HepG2 (cell line): Measurements from ENCODE around the gene DIPK1B. TPM values are rescaled to one million over a fixed set of nuclear protein-coding genes. Genes with fewer than 3 reads are reported as not detected.

Source experiments
- ADNP ChIP-seq: sonication (generic); formaldehyde crosslinking; IDR thresholded peaks from 2 replicates; pipeline ENCODE4 v1.4.0; 2020; ENCODE audit warnings: missing genetic modification reagents
- DZIP1 ChIP-seq: sonication (generic); formaldehyde crosslinking; IDR thresholded peaks from 2 replicates; pipeline ENCODE4 v1.5.0; 2020; ENCODE audit warnings: mild to moderate bottlenecking, missing genetic modification reagents
- E2F2 ChIP-seq: sonication (generic); formaldehyde crosslinking; IDR thresholded peaks from 2 replicates; pipeline ENCODE4 v1.4.0; 2020; ENCODE audit warnings: missing genetic modification reagents, borderline replicate concordance
- HBP1 ChIP-seq: IDR thresholded peaks from 2 replicates; pipeline ENCODE4 v1.6.1; 2016; ENCODE audit warnings: low read depth, control low read depth
- HMGXB4 ChIP-seq, 2 experiments: sonication (generic) in 1 of 2; formaldehyde crosslinking in 1 of 2; IDR thresholded peaks; 2 replicates each; pipeline versions ENCODE4 v1.4.0 to v1.6.1; 2018 to 2020; ENCODE audit warnings: missing genetic modification reagents in 2 of 2, borderline replicate concordance in 1 of 2, low read depth in 1 of 2, mild to moderate bottlenecking in 1 of 2, missing biosample characterization in 1 of 2
- JUND ChIP-seq: sonication (generic); formaldehyde crosslinking; IDR thresholded peaks from 2 replicates; pipeline ENCODE4 v1.8.0; 2022; ENCODE audit warnings: mild to moderate bottlenecking, missing genetic modification reagents
- NFIB ChIP-seq: sonication (generic); formaldehyde crosslinking; IDR thresholded peaks from 2 replicates; pipeline ENCODE4 v1.9.0; 2021; ENCODE audit warnings: missing genetic modification reagents, mild to moderate bottlenecking, borderline replicate concordance
- NR2F6 ChIP-seq, 2 experiments: IDR thresholded peaks; 2 replicates each; pipeline ENCODE4 v1.6.1; 2016; ENCODE audit warnings: antibody characterized with exemption in 1 of 2, mild to moderate bottlenecking in 1 of 2
- STAG1 ChIP-seq: sonication (generic); formaldehyde crosslinking; IDR thresholded peaks from 2 replicates; pipeline ENCODE4 v1.4.0; 2020; ENCODE audit warnings: missing genetic modification reagents
- TAF15 ChIP-seq: fragments of 200-400 bp; formaldehyde crosslinking; IDR thresholded peaks from one replicate; pipeline ENCODE4 v1.6.1; 2018; ENCODE audit warnings: mild to moderate bottlenecking, low read depth, low read length; ENCODE audit not compliant: poor library complexity, severe bottlenecking
- TMF1 ChIP-seq: sonication (generic); formaldehyde crosslinking; IDR thresholded peaks from 2 replicates; pipeline ENCODE4 v1.8.1; 2022; ENCODE audit warnings: low read depth, missing genetic modification reagents
- XRCC5 ChIP-seq: fragments of 200-400 bp; formaldehyde crosslinking; optimal IDR thresholded peaks from 2 replicates; pipeline ENCODE3; 2017; ENCODE audit warnings: mild to moderate bottlenecking, low read length
- ZNF331 ChIP-seq: sonication (generic); formaldehyde crosslinking; IDR thresholded peaks from 2 replicates; pipeline ENCODE4 v1.4.0; 2020; ENCODE audit warnings: missing genetic modification reagents
- ZNF484 ChIP-seq: sonication (generic); formaldehyde crosslinking; IDR thresholded peaks from 2 replicates; pipeline ENCODE4 v1.5.1; 2020; ENCODE audit warnings: mild to moderate bottlenecking, low read depth, missing genetic modification reagents, borderline replicate concordance
- ZNF552 ChIP-seq: sonication (generic); formaldehyde crosslinking; IDR thresholded peaks from 2 replicates; pipeline ENCODE4 v1.9.0; 2022; ENCODE audit warnings: missing genetic modification reagents, mild to moderate bottlenecking, borderline replicate concordance
- ZNF768 ChIP-seq: sonication (generic); formaldehyde crosslinking; IDR thresholded peaks from 2 replicates; pipeline ENCODE4 v1.4.0; 2020; ENCODE audit warnings: missing genetic modification reagents
- polyA plus RNA-seq, 8 experiments: library from polyadenylated mRNA; depleted of rRNA in 3 of 8; stranded (reverse) in 7 of 8; unstranded in 1 of 8; fragments of >200 nt; fragmentation: Illumina TruSeq in 4 of 8; extraction: Trizol in 4 of 8; gene quantifications; 2 replicates each; pipeline versions ENCODE4 v1.2.1 to v1.2.3, GENCODE V29; 2011 to 2016; ENCODE audit warnings: low read depth in 4 of 8, missing spikeins in 1 of 8, mixed read lengths in 1 of 8; ENCODE audit not compliant: insufficient read depth in 1 of 8
- total RNA-seq, 5 experiments: library from RNA; depleted of rRNA; stranded (reverse); fragments of >200 nt; fragmentation: Illumina TruSeq; extraction: Trizol; gene quantifications; 2 replicates each; pipeline ENCODE4 v1.2.3, GENCODE V29; 2016; ENCODE audit warnings: low read depth in 1 of 5
- TF ChIP-seq, protein P1 (sequence below): sonication (generic); formaldehyde crosslinking; IDR thresholded peaks from 2 replicates; pipeline ENCODE4 v1.8.1; 2022; ENCODE audit warnings: mild to moderate bottlenecking, missing genetic modification reagents

DIPK1B gene
- total and polyA plus RNA-seq, 2 of the 13 experiments (the other 11 are each of a cell fraction or from before 2014, with no cell fraction given): 0.18 to 3.9 TPM

- TF ChIP-seq E2F2 (CRISPR knock-in tag) (no peak), JUND (no peak), NR2F6 (IDR thresholded peaks at IDR 0.05) (no peak), NR2F6 (CRISPR knock-in tag; IDR thresholded peaks at IDR 0.05) (peak; percentile 20; the same call in 1 of the 2 replicates), ZNF768 (CRISPR knock-in tag) (peak; percentile 37; the same call in 1 of the 2 replicates), XRCC5 (peak; percentile 16), ZNF331 (CRISPR knock-in tag) (no peak), NFIB (CRISPR knock-in tag) (no peak), ADNP (CRISPR knock-in tag) (no peak), ZNF552 (no peak), ZNF484 (CRISPR knock-in tag) (no peak), HMGXB4 (CRISPR knock-in tag; IDR thresholded peaks at IDR 0.05; ENCODE audit: borderline replicate concordance in 1 of 2, low read depth in 1 of 2) (peak in 1 of 2 experiments; percentile 19; a peak in 1 of 4 replicates), TAF15 (no peak), HBP1 (CRISPR knock-in tag) (0 out of 2 replicates have a peak, but pooled peaks have one; percentile 53), TMF1 (no peak), DZIP1 (0 out of 2 replicates have a peak, but pooled peaks have one; percentile 45), STAG1 (CRISPR knock-in tag) (peak; percentile 76)
- TF ChIP-seq, protein P1, sequence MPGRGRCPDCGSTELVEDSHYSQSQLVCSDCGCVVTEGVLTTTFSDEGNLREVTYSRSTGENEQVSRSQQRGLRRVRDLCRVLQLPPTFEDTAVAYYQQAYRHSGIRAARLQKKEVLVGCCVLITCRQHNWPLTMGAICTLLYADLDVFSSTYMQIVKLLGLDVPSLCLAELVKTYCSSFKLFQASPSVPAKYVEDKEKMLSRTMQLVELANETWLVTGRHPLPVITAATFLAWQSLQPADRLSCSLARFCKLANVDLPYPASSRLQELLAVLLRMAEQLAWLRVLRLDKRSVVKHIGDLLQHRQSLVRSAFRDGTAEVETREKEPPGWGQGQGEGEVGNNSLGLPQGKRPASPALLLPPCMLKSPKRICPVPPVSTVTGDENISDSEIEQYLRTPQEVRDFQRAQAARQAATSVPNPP (CRISPR knock-in tag): no peak
Measured at GRCh38 chr9:136694163-136694871, 18.1 kb upstream of the DIPK1B start (continued).
